Measurements from ENCODE around the gene POMP. TPM values are rescaled to one million over a fixed set of nuclear protein-coding genes. Genes with fewer than 3 reads are reported as not detected.
A peak's percentile ranks its signal among the peaks of the same experiment; 100 is the strongest.

Gene POMP
- total RNA-seq, 1 donor from 2014 or later: 98.9 TPM

DNA sequence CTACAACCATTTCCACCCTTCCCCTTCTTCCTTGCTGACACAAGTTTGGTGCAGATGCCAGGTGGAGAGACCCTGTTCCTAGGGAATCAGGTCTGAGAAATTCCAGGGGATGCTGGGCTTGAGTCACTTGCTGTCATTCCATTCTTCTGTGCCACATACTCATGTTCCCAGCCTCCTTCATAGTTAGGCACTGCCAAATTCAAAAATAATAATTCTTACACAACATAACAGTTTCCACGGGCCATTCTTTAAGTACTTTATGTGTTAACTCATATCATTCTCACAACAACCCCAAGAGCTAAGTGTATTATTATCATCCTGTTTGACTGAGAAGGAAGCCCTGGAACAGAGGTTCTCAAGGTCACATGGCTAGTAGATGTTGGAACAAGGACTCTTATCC is 27.1 kb upstream of the POMP start:
- no peaks in the 10 kb centered on the region for H4K20me1 ChIP-seq (ENCODE audit: low read depth)
- H3K79me2 ChIP-seq (ENCODE audit: low read depth): no peaks in the 10 kb centered on the region
- no peak overlapping the region for H3K4me3 ChIP-seq
- TF ChIP-seq, protein P1, sequence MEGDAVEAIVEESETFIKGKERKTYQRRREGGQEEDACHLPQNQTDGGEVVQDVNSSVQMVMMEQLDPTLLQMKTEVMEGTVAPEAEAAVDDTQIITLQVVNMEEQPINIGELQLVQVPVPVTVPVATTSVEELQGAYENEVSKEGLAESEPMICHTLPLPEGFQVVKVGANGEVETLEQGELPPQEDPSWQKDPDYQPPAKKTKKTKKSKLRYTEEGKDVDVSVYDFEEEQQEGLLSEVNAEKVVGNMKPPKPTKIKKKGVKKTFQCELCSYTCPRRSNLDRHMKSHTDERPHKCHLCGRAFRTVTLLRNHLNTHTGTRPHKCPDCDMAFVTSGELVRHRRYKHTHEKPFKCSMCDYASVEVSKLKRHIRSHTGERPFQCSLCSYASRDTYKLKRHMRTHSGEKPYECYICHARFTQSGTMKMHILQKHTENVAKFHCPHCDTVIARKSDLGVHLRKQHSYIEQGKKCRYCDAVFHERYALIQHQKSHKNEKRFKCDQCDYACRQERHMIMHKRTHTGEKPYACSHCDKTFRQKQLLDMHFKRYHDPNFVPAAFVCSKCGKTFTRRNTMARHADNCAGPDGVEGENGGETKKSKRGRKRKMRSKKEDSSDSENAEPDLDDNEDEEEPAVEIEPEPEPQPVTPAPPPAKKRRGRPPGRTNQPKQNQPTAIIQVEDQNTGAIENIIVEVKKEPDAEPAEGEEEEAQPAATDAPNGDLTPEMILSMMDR (IDR thresholded peaks at IDR 0.05): no peak
- no peak for TF ChIP-seq EZH2phosphoT487 (IDR thresholded peaks at IDR 0.05)
- no peak for TF ChIP-seq EZH2 (IDR thresholded peaks at IDR 0.05)
- H3K27ac Mint-ChIP-seq: no peak overlapping the region
- no peak overlapping the region for H3K4me2 ChIP-seq
- H3K4me1 ChIP-seq: no peaks in the 10 kb centered on the region
- H3K36me3 ChIP-seq: no peaks in the 10 kb centered on the region
- no peak for DNase-seq (ENCODE audit: low spot score)
- no peaks in the 10 kb centered on the region for H3K9me3 Mint-ChIP-seq
- H3K27me3 ChIP-seq: no peaks in the 10 kb centered on the region
- H3K27ac ChIP-seq: no peak overlapping the region
- no peaks in the 10 kb centered on the region for H3K36me3 Mint-ChIP-seq
- H3K27me3 Mint-ChIP-seq (ENCODE audit: insufficient read depth, low read depth): no peaks in the 10 kb centered on the region
- H3K4me3 Mint-ChIP-seq: no peak overlapping the region
- no peaks in the 10 kb centered on the region for H3F3A ChIP-seq (ENCODE audit: low read depth)
- H2AFZ ChIP-seq (replicated peaks): no peak overlapping the region
- H3K9me3 ChIP-seq (ENCODE audit: low read depth): no peaks in the 10 kb centered on the region
- no peaks in the 10 kb centered on the region for H3K4me1 Mint-ChIP-seq
- no peak overlapping the region for H3K9ac ChIP-seq

DNA sequence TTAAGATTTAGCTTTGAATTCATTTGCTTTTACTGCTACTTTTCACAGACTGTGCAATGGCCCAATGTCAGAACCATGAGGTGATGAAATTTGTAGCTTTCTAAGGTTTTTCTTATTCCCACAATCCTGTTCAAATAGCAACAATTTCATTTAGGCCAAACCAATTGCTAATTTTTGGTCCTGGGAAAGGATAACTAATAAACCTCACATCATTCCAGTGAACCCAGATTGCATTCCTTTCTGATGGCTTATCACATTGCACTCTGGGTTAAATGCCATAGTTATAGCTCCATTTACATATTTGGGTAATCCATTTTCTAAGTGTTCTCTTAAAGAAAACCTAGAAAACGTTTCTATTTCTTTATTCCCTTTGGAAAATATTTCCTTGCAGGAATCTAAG is 22.9 kb upstream of the POMP start:
- Histone ChIP-seq H3K4me2 (no peak overlapping the region), H3F3A (ENCODE audit: low read depth) (no peaks in the 10 kb centered on the region), H3K27me3 (no peaks in the 10 kb centered on the region), H3K4me3 (no peak overlapping the region), H2AFZ (replicated peaks) (no peak overlapping the region), H3K9me3 (ENCODE audit: low read depth) (no peaks in the 10 kb centered on the region), H3K27ac (no peak overlapping the region), H3K9ac (no peak overlapping the region), H3K4me1 (peaks cover 4% of the 10 kb centered on the region), H4K20me1 (ENCODE audit: low read depth) (no peaks in the 10 kb centered on the region), H3K79me2 (ENCODE audit: low read depth) (no peaks in the 10 kb centered on the region), H3K36me3 (no peaks in the 10 kb centered on the region)
- no peaks in the 10 kb centered on the region for H3K9me3 Mint-ChIP-seq
- no peak for TF ChIP-seq EZH2 (IDR thresholded peaks at IDR 0.05)
- TF ChIP-seq, protein P1 (IDR thresholded peaks at IDR 0.05): no peak
- no peak for TF ChIP-seq EZH2phosphoT487 (IDR thresholded peaks at IDR 0.05)
- no peak for DNase-seq (ENCODE audit: low spot score)
- H3K4me3 Mint-ChIP-seq: no peak overlapping the region
- no peak overlapping the region for H3K27ac Mint-ChIP-seq
- H3K4me1 Mint-ChIP-seq: no peaks in the 10 kb centered on the region
- no peaks in the 10 kb centered on the region for H3K36me3 Mint-ChIP-seq
- no peaks in the 10 kb centered on the region for H3K27me3 Mint-ChIP-seq (ENCODE audit: insufficient read depth, low read depth)

DNA sequence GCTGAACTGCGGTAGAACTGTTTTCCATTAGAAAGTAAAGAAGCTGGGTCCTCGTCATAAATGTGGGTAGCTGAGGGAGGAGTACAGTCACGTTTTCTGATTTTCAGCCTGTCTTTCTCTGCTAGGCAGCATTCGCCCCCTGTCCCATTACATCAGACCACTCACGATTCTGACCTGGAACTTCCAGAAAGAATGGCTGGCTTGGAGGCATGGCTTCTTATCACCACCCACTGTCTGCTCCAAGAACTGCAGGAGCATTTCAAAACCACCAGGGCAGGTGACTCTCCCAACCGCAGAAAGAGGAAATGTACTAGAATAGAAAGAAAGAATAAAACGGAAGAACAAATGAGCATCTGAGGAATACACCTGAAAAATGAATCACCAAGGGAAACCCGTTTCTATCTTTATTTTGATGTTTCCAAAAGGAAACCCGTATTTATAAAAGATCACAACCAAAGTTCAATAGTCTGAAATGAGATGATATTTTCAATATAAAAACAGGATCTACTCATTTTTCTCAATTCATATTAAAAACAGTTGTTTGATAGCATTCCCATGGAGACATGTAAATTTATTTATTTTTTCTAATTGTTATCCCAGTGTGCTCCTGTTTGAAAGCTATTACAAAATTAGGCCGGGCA is 22.1 kb upstream of the POMP start:
- Histone ChIP-seq H3F3A (ENCODE audit: low read depth) (no peaks in the 10 kb centered on the region), H4K20me1 (ENCODE audit: low read depth) (no peaks in the 10 kb centered on the region), H3K79me2 (ENCODE audit: low read depth) (no peaks in the 10 kb centered on the region), H3K27ac (no peak overlapping the region), H2AFZ (replicated peaks) (no peak overlapping the region), H3K4me1 (peaks cover 4% of the 10 kb centered on the region), H3K27me3 (no peaks in the 10 kb centered on the region), H3K4me3 (no peak overlapping the region), H3K4me2 (no peak overlapping the region), H3K9me3 (ENCODE audit: low read depth) (no peaks in the 10 kb centered on the region), H3K9ac (no peak overlapping the region), H3K36me3 (no peaks in the 10 kb centered on the region)
- Mint-ChIP-seq H3K27me3 (ENCODE audit: insufficient read depth, low read depth) (no peaks in the 10 kb centered on the region), H3K9me3 (no peaks in the 10 kb centered on the region), H3K4me1 (no peaks in the 10 kb centered on the region), H3K27ac (no peak overlapping the region), H3K4me3 (no peak overlapping the region), H3K36me3 (no peaks in the 10 kb centered on the region)
- peak; percentile 77 for DNase-seq (ENCODE audit: low spot score)
- no peak for TF ChIP-seq EZH2 (IDR thresholded peaks at IDR 0.05)
- TF ChIP-seq, protein P1 (IDR thresholded peaks at IDR 0.05): peak; percentile 78
